Bronchial epithelial cell (primary cell): ENCODE data around the gene CELF5. TPM values are rescaled to one million over a fixed set of nuclear protein-coding genes. Genes with fewer than 3 reads are reported as not detected.
"Not testable (repeated sequence)": the region's sequence is repeated elsewhere in the genome, so short reads cannot be mapped to it uniquely, and the experiment has no call there.

Experiments
- DNase-seq: peaks from one replicate; pipeline ENCODE4 v3.0.0-alpha.2; 2010; ENCODE audit warnings: low read depth
- FAIRE-seq: peaks from 2 replicates; lab custom pipeline; 2011; peaks lifted over from hg19 to GRCh38; lab: Jason Lieb, UNC
- H3K27me3 ChIP-seq: 2 replicates; pipeline ENCODE4 v1.5.1; 2011; ENCODE audit warnings: low read length; ENCODE audit not compliant: control insufficient read depth, insufficient read depth
- H3K36me3 ChIP-seq: 2 replicates; pipeline ENCODE4 v1.5.1; 2011; ENCODE audit warnings: low read length; ENCODE audit not compliant: control insufficient read depth, insufficient read depth
- H3K4me3 ChIP-seq: 2 replicates; pipeline ENCODE4 v1.5.1; 2011; ENCODE audit warnings: mild to moderate bottlenecking, low read depth, low read length, control low read depth
- total RNA-seq: library from RNA; depleted of rRNA; stranded (reverse); fragments of >200 nt; gene quantifications from 2 replicates; pipeline ENCODE4 v1.2.1, GENCODE V29; 2014
- TF ChIP-seq, protein P1 (sequence below): IDR thresholded peaks from 2 replicates; pipeline ENCODE4 v1.5.1; 2011; ENCODE audit warnings: mild to moderate bottlenecking, moderate library complexity, low read length, control low read depth, inconsistent platforms; ENCODE audit not compliant: insufficient read depth, severe bottlenecking

The CELF5 gene
- total RNA-seq, 1 donor from 2014 or later: not detected

GRCh38 chr19:3338541-3339181 is 114.2 kb downstream of the CELF5 start:
- H3K4me3 ChIP-seq: no peak overlapping the region
- FAIRE-seq (no peak), DNase-seq (no peak)
- no peaks in the 10 kb centered on the region for H3K27me3 ChIP-seq
- TF ChIP-seq, protein P1, sequence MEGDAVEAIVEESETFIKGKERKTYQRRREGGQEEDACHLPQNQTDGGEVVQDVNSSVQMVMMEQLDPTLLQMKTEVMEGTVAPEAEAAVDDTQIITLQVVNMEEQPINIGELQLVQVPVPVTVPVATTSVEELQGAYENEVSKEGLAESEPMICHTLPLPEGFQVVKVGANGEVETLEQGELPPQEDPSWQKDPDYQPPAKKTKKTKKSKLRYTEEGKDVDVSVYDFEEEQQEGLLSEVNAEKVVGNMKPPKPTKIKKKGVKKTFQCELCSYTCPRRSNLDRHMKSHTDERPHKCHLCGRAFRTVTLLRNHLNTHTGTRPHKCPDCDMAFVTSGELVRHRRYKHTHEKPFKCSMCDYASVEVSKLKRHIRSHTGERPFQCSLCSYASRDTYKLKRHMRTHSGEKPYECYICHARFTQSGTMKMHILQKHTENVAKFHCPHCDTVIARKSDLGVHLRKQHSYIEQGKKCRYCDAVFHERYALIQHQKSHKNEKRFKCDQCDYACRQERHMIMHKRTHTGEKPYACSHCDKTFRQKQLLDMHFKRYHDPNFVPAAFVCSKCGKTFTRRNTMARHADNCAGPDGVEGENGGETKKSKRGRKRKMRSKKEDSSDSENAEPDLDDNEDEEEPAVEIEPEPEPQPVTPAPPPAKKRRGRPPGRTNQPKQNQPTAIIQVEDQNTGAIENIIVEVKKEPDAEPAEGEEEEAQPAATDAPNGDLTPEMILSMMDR: no peak
- H3K36me3 ChIP-seq: no peaks in the 10 kb centered on the region

DNA sequence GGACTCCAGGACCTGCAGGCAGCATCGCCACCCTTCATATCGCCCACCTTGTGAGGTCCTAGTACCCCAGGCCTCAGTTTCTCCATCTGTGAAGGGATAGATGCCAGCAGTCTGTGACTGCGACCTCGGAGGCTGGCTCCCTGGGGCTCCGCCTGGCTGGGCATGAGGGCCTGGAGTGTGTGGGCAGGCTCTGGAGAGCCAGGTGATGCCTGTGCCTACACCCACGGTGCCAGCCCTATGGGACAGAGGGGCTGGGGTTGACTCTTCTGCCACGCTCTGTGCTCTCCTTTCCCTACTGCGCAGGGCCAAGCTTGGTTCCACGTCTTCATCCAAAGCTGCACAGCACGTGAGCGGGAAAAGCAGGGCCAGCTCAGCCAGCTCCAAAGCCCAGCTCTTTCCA is 115.9 kb downstream of the CELF5 start:
- H3K27me3 ChIP-seq: no peaks in the 10 kb centered on the region
- FAIRE-seq: no peak
- no peak overlapping the region for H3K4me3 ChIP-seq
- no peak for DNase-seq
- TF ChIP-seq, protein P1: no peak
- H3K36me3 ChIP-seq: no peaks in the 10 kb centered on the region

DNA sequence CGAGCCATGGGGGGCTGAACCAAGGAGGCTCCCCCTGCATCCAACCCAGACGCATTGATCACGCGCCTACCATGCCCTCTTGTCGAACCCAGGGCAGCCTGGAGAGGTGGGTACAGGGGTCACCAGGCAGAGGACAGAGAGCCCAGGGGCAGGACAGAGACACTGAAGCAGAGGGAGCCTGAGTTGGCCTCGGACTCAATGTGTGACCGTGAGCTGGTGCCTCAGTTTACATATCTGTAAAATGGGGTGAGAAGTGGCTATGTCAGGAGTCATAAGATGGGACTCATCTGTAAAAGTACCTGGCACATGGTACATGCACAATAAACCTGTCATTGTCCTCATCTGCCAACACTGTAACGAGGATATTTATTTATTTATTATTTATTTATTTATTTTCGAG is 117.8 kb downstream of the CELF5 start:
- Histone ChIP-seq H3K27me3 (no peaks in the 10 kb centered on the region), H3K36me3 (no peaks in the 10 kb centered on the region), H3K4me3 (no peak overlapping the region)
- DNase-seq (no peak), FAIRE-seq (no peak)
- TF ChIP-seq, protein P1: no peak

DNA sequence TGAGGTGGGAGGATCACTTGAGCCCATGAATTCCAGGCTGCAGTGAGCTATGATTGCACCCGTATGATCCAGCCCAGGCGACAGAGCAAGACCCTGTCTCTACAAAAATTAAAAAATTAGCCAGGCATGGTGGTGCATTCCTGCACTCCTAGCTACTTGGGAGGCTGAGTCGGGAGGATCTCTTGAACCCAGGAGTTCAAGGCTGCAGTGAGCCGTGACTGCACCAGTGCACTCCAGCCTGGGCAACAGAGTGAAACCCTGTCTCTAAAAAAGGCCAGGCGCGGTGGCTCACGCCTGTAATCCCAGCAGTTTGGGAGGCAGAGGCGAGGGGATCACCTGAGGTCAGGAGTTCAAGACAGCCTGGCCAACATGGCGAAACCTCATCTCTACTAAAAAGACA is 118.5 kb downstream of the CELF5 start:
- not testable (repeated sequence) for FAIRE-seq, H3K27me3 ChIP-seq, H3K4me3 ChIP-seq, H3K36me3 ChIP-seq, DNase-seq

DNA sequence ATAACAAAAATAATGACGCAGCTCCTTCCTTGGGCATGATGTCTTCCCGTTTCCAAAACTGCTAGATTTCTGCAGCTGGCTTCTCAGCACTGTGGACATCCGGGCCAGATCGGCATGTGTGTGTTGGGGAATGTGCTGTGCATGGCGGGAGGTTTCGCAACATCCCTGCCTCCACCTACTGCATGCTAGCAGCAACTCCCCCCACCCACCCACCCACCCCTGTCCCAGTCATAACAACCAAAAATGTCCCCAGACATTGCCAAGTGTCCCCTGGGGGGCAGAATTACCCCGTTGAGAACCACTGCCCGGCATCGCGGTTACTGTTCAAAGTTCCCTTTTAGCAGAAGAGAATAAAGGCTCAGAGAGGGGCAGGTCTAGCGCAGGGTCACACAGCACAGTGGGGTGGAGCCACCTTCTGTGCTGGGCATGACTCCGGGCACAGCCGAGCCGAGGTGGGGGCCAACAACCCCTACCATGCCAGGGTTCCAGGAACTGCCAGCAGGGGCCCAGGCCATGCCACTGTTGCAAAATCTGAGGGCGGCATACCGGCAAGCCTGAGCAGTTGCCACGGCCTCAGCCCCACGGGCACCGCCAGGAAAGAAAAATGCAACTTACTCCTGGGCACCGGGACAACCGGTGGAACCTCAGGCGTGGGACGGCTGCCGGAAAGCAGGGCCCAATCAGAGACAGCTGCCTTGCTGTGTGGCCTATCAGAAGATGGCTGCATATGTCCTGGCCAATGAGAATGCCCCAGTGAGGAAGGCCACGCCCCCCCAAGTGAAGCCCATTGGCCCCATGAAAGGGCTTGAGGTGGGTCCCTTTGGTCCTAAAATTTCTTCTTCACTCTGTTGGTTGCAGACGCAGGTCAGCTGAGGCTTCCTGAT is 119.4 kb downstream of the CELF5 start:
- Histone ChIP-seq H3K4me3 (no peak overlapping the region), H3K36me3 (no peaks in the 10 kb centered on the region), H3K27me3 (no peaks in the 10 kb centered on the region)
- DNase-seq (peak; percentile 74), FAIRE-seq (no peak)
- TF ChIP-seq, protein P1: peak; percentile 16
